ENCODE results near the gene ZNF77. TPM values are rescaled to one million over a fixed set of nuclear protein-coding genes. Genes with fewer than 3 reads are reported as not detected.

ZNF77 gene
- polyA plus RNA-seq, 3 donors: 0.30 to 2.7 (median 1.0) TPM

DNA sequence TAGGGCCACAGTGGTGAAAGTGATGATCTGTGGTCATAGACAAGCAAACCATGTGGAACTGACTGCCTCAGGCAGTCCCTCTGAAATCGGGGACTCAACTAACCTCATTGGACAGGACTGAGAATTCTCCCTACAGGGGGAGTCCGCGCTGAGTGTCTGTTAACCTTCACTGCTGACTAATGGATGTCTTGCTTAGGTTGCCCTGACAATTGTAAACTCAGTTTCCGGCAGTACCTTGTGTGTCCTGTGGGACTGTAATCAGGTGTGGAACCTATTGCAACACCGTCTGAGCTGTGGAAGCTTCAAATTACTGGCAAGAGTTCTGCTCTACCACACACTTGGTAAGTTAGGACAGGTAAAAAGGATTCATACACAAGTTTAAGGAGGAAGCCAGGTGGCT lies 21.8 kb downstream of the ZNF77 start:
- TF ChIP-seq, protein P1, sequence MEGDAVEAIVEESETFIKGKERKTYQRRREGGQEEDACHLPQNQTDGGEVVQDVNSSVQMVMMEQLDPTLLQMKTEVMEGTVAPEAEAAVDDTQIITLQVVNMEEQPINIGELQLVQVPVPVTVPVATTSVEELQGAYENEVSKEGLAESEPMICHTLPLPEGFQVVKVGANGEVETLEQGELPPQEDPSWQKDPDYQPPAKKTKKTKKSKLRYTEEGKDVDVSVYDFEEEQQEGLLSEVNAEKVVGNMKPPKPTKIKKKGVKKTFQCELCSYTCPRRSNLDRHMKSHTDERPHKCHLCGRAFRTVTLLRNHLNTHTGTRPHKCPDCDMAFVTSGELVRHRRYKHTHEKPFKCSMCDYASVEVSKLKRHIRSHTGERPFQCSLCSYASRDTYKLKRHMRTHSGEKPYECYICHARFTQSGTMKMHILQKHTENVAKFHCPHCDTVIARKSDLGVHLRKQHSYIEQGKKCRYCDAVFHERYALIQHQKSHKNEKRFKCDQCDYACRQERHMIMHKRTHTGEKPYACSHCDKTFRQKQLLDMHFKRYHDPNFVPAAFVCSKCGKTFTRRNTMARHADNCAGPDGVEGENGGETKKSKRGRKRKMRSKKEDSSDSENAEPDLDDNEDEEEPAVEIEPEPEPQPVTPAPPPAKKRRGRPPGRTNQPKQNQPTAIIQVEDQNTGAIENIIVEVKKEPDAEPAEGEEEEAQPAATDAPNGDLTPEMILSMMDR (IDR thresholded peaks at IDR 0.05): no peak
- Histone ChIP-seq H4K20me1 (ENCODE audit: insufficient read depth, low read length) (no peaks in the 10 kb centered on the region), H3K4me2 (replicated peaks; ENCODE audit: extremely low read depth, low read length, poor library complexity, severe bottlenecking) (no peak overlapping the region), H3K9me3 (replicated peaks in 1 of 2; ENCODE audit: control insufficient read depth in 1 of 2, insufficient read depth in 1 of 2, low read length in 2 of 2) (peaks cover 13 to 43% of the 10 kb centered on the region in 2 donors), H3K79me2 (ENCODE audit: insufficient read depth, low read length) (no peaks in the 10 kb centered on the region), H3K27ac (ENCODE audit: low read depth in 1 of 2, low read length in 2 of 2) (no peak overlapping the region), H3K4me3 (replicated peaks in 1 of 3; ENCODE audit: low read depth in 2 of 3, low read length in 3 of 3) (no peak overlapping the region), H3K27me3 (ENCODE audit: control insufficient read depth in 2 of 2, insufficient read depth in 2 of 2, low read length in 2 of 2) (no peaks in the 10 kb centered on the region), H3K36me3 (replicated peaks in 1 of 2; ENCODE audit: control insufficient read depth in 1 of 2, insufficient read depth in 2 of 2, low read length in 2 of 2) (peaks cover 4 to 12% of the 10 kb centered on the region in 2 donors), H3K9ac (ENCODE audit: insufficient read depth, low read length, poor library complexity, severe bottlenecking) (no peak overlapping the region), H2AFZ (ENCODE audit: insufficient read depth, low read depth, low read length, poor library complexity, severe bottlenecking) (no peak overlapping the region), H3K4me1 (ENCODE audit: control insufficient read depth in 1 of 2, insufficient read depth in 2 of 2, low read length in 2 of 2) (no peaks in the 10 kb centered on the region)
- Mint-ChIP-seq H3K27ac (no peak overlapping the region), H3K4me1 (no peaks in the 10 kb centered on the region), H3K9me3 (peaks cover 20 to 59% (median 39%) of the 10 kb centered on the region in 7 donors), H3K36me3 (peaks cover 10 to 23% of the 10 kb centered on the region in 2 donors), H3K27me3 (ENCODE audit: low read depth in 3 of 3) (no peaks in the 10 kb centered on the region), H3K4me3 (no peak overlapping the region)
- no peak for DNase-seq
- WGBS (ENCODE audit: insufficient coverage): 100% methylated on average over 1 of the region's 5 CpGs
- intact Hi-C loops (cut with micrococcal nuclease): no loop called here

- Histone ChIP-seq H3K27me3 (ENCODE audit: control insufficient read depth in 2 of 2, insufficient read depth in 2 of 2, low read length in 2 of 2) (no peaks in the 10 kb centered on the region), H3K9me3 (replicated peaks in 1 of 2; ENCODE audit: control insufficient read depth in 1 of 2, insufficient read depth in 1 of 2, low read length in 2 of 2) (peaks cover 65 to 67% of the 10 kb centered on the region in 2 donors), H3K27ac (ENCODE audit: low read depth in 1 of 2, low read length in 2 of 2) (no peak overlapping the region), H2AFZ (ENCODE audit: insufficient read depth, low read depth, low read length, poor library complexity, severe bottlenecking) (no peak overlapping the region), H3K9ac (ENCODE audit: insufficient read depth, low read length, poor library complexity, severe bottlenecking) (no peak overlapping the region), H3K4me1 (ENCODE audit: control insufficient read depth in 1 of 2, insufficient read depth in 2 of 2, low read length in 2 of 2) (no peaks in the 10 kb centered on the region), H3K4me3 (replicated peaks in 1 of 3; ENCODE audit: low read depth in 2 of 3, low read length in 3 of 3) (peak overlapping the region in 1 of 3 experiments; percentile 24), H4K20me1 (ENCODE audit: insufficient read depth, low read length) (no peaks in the 10 kb centered on the region), H3K4me2 (replicated peaks; ENCODE audit: extremely low read depth, low read length, poor library complexity, severe bottlenecking) (no peak overlapping the region), H3K79me2 (ENCODE audit: insufficient read depth, low read length) (no peaks in the 10 kb centered on the region), H3K36me3 (replicated peaks in 1 of 2; ENCODE audit: control insufficient read depth in 1 of 2, insufficient read depth in 2 of 2, low read length in 2 of 2) (peaks cover 28 to 51% of the 10 kb centered on the region in 2 donors)
- intact Hi-C loops (cut with micrococcal nuclease): no loop called here
- H3K27ac Mint-ChIP-seq: no peak overlapping the region
- peaks cover 42 to 59% of the 10 kb centered on the region in 2 donors for H3K36me3 Mint-ChIP-seq
- H3K27me3 Mint-ChIP-seq (ENCODE audit: low read depth in 3 of 3): peaks cover 0 to 4% (median 0%) of the 10 kb centered on the region in 3 donors
- WGBS (ENCODE audit: insufficient coverage): 100% methylated on average over 5 of the region's 16 CpGs
- H3K9me3 Mint-ChIP-seq: peaks cover 36 to 81% (median 56%) of the 10 kb centered on the region in 7 donors
- no peak overlapping the region for H3K4me3 Mint-ChIP-seq
- no peak for DNase-seq
- no peaks in the 10 kb centered on the region for H3K4me1 Mint-ChIP-seq
- TF ChIP-seq, protein P1 (IDR thresholded peaks at IDR 0.05): no peak
Observed at GRCh38 chr19:2917275-2918184, 27.2 kb downstream of the ZNF77 start.

Data from CD14-positive monocyte (primary cell).